Coronary artery (tissue), 2 donors: Measurements from ENCODE around the gene GHITM.

Source experiments
- DNase-seq: peaks from one replicate; pipeline ENCODE4 v3.0.0-alpha.2; 2017; ENCODE audit warnings: low spot score
- H3K27ac ChIP-seq, 2 donors: fragments of 200-600 bp; sonication (generic); one replicate each; pipeline ENCODE4 v1.5.1; 2016 to 2019
- H3K4me3 ChIP-seq: fragments of 200-600 bp; sonication (generic); 2 replicates; pipeline ENCODE4 v1.5.1; 2016; ENCODE audit warnings: mild to moderate bottlenecking, moderate library complexity
- TF ChIP-seq, protein P1 (sequence below): fragments of 200-600 bp; sonication (generic); IDR thresholded peaks from one replicate; pipeline ENCODE4 v1.5.1; 2019; ENCODE audit warnings: antibody characterized with exemption

The GHITM gene

DNA sequence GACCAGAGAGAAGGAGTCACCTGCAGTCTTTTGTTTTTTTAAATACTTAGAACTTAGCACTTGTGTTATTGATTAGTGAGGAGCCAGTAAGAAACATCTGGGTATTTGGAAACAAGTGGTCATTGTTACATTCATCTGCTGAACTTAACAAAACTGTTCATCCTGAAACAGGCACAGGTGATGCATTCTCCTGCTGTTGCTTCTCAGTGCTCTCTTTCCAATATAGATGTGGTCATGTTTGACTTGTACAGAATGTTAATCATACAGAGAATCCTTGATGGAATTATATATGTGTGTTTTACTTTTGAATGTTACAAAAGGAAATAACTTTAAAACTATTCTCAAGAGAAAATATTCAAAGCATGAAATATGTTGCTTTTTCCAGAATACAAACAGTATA, 13.5 kb downstream of the GHITM start:
- no peak overlapping the region for H3K4me3 ChIP-seq
- DNase-seq, result no peak
- TF ChIP-seq, protein P1, sequence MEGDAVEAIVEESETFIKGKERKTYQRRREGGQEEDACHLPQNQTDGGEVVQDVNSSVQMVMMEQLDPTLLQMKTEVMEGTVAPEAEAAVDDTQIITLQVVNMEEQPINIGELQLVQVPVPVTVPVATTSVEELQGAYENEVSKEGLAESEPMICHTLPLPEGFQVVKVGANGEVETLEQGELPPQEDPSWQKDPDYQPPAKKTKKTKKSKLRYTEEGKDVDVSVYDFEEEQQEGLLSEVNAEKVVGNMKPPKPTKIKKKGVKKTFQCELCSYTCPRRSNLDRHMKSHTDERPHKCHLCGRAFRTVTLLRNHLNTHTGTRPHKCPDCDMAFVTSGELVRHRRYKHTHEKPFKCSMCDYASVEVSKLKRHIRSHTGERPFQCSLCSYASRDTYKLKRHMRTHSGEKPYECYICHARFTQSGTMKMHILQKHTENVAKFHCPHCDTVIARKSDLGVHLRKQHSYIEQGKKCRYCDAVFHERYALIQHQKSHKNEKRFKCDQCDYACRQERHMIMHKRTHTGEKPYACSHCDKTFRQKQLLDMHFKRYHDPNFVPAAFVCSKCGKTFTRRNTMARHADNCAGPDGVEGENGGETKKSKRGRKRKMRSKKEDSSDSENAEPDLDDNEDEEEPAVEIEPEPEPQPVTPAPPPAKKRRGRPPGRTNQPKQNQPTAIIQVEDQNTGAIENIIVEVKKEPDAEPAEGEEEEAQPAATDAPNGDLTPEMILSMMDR, result no peak
- no peak overlapping the region for H3K27ac ChIP-seq

DNA sequence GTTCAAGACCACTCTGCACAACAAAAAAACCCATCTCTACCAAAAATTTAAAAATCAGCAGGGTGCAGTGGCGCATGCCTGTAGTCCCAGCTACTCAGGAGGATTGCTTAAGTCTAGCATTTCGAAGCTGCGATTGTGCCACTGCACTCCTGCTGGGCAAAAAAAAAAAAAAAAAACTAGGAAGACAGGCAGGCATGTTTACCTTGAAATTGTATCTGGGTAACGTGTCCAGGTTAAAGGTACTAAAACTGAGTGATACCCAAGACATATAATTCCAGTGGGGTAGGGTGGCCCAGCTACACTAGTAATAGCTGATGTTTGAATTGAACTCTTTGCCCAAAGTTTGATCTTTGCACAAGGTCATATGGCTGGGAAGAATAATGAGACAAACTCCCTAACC, 16.2 kb downstream of the GHITM start:
- no peak overlapping the region for H3K27ac ChIP-seq

DNA sequence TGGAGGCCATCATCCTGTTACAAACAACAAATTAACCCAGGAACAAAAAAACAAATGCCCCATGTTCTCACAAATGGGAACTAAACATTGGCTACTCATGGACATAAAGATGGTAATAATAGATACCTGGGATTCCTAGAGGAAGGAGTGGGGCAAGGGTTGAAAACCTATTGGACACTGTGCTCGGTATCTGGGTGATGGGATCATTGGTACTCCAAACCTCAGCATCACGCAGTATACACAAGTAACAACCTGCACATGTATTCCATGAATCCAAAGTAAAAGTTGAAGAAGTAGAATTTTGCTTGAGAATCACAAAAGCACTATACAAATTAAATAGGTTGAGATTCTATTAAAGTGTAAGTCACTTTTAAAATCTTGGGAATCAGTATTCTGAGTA, 16.7 kb downstream of the GHITM start:
- Histone ChIP-seq H3K27ac (no peak overlapping the region), H3K4me3 (no peak overlapping the region)
- TF ChIP-seq, protein P1, result no peak
- DNase-seq, result no peak

More for the DNA sequence above, 16.2 kb downstream of the GHITM start:
- TF ChIP-seq, protein P1, result no peak
- H3K4me3 ChIP-seq, result no peak overlapping the region
- no peak for DNase-seq

- DNase-seq, result no peak
- TF ChIP-seq, protein P1, result no peak
- Histone ChIP-seq H3K27ac (no peak overlapping the region), H3K4me3 (no peak overlapping the region)
These were observed 17.5 kb downstream of the GHITM start for GRCh38 chr10:84156768-84157167.

- H3K4me3 ChIP-seq, result no peak overlapping the region
- TF ChIP-seq, protein P1, result no peak
- no peak overlapping the region for H3K27ac ChIP-seq
- no peak for DNase-seq
These were observed 18.8 kb downstream of the GHITM start for GRCh38 chr10:84158061-84158460.

DNA sequence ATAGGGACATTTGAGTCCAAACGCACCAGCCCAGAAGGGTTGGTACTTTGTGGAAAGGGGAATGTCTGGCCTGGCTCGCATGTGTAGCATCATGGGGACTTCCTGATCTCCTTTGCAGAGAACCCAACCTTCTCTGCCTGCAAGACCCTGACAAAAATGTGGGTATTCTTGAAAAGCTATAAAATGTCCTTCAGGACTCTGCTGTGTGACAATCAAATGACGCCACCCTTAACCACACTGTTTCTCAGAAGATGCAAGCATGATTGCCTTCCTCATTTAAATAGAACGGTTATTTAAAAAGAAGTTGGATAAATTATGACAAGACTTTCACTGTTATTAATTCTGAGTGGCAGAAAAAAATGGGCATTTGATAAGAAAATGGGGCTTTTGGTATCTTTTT, 19.2 kb downstream of the GHITM start:
- DNase-seq, result no peak
- Histone ChIP-seq H3K4me3 (no peak overlapping the region), H3K27ac (no peak overlapping the region)
- TF ChIP-seq, protein P1, result no peak

DNA sequence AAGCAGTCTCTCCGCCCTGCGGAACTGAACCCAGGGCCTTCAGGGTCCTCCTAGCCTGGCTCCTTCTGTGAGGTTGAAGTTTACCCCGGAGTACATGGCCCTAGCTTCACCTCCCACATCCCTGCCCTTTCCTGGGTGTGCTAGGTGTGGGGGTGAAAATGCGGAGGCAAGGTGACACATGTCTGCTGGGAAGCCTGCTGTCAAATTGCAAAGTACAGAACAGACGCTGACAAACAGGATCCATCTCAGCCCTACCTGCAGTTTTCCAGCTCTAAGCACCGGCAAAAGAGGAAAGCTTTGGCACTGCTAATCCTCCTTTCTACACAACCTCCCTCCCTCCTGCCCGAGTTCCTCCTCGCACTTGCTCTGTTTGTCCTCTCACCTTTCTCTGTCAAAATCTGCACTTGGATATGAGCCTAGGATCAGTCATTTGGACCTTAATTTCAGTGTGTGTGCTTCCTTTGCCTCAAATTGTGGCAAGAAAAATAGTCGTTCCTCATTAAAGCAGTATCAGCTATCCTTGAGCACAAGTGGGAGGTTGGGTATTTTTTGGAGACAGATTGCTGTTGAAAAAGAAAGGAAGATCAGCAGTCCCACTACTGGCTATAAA, 19.9 kb downstream of the GHITM start:
- Histone ChIP-seq H3K4me3 (no peak overlapping the region), H3K27ac (no peak overlapping the region)
- no peak for DNase-seq
- TF ChIP-seq, protein P1, result no peak
